Measurements from ENCODE around the gene RASSF3. TPM values are rescaled to one million over a fixed set of nuclear protein-coding genes. Genes with fewer than 3 reads are reported as not detected.

Gene RASSF3
- polyA plus RNA-seq, 1 donor (not counting 4 experiments of a cell fraction or from before 2014, with no cell fraction given), result 9.6 TPM

DNA sequence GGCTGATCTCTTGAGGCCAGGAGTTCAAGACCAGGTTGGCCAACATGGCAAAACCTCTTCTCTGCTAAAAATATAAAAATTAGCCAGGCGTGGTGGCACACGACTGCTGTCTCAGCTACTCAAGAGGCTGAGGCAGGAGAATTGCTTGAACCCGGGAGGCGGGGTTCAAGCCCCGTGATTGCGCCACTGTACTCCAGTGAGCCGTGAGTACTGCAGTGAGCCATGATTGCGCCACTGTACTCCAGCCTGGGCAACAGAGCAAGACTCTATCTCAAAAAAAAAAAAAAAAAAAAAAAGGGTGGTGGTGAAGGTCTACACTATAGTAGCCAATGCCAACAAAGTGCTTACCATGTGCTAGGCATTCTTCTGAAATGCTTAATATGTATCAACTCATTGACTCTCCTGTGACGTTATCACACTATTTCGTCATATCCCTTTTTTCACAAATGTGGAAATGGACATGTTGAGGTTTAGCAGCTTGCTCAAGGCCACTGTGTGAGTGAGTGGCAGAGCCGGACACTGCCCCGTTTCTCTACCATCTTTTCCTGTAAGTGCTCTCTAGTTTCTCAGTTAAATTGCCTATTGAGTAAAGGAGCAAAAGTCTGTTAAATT is 89.3 kb downstream of the RASSF3 start:
- Histone ChIP-seq H4K20me1 (ENCODE audit: control insufficient read depth, extremely low read depth, insufficient read depth, low read length) (no peaks in the 10 kb centered on the region), H3K4me2 (ENCODE audit: control insufficient read depth, extremely low read depth, insufficient read depth, low read depth, low read length) (no peak overlapping the region), H3K36me3 (ENCODE audit: control insufficient read depth in 2 of 2, extremely low read depth in 1 of 2, insufficient read depth in 2 of 2, low read length in 2 of 2) (peaks cover 2 to 4% of the 10 kb centered on the region in 2 experiments), H3K9me3 (ENCODE audit: control insufficient read depth, low read depth, low read length) (no peaks in the 10 kb centered on the region), H3K27me3 (ENCODE audit: control insufficient read depth, extremely low read depth, insufficient read depth, low read length) (no peaks in the 10 kb centered on the region), H3K79me2 (ENCODE audit: control insufficient read depth, insufficient read depth, low read length) (no peaks in the 10 kb centered on the region), H3K4me1 (ENCODE audit: control insufficient read depth, extremely low read depth, insufficient read depth, low read length) (no peaks in the 10 kb centered on the region), H3K9ac (ENCODE audit: control insufficient read depth, extremely low read depth, insufficient read depth, low read length) (no peak overlapping the region), H3K9me1 (ENCODE audit: control insufficient read depth, extremely low read depth, insufficient read depth, low read length) (no peaks in the 10 kb centered on the region), H3K27ac (ENCODE audit: control insufficient read depth, insufficient read depth, low read length) (no peak overlapping the region), H2AFZ (ENCODE audit: control insufficient read depth, low read length) (no peak overlapping the region), H3K4me3 (ENCODE audit: control insufficient read depth in 2 of 3, extremely low read depth in 1 of 3, insufficient read depth in 2 of 3, low read depth in 1 of 3, low read length in 3 of 3) (no peak overlapping the region)
- dilution Hi-C loops (cut with MboI; ENCODE audit: extremely low pct_ligation_motif_present, low sequenced_read_pairs), result loop anchor here (25.0 kb wide), 1 partner anchor 162 kb away; no protein-coding TSS in a partner anchor
- TF ChIP-seq EZH2 (IDR thresholded peaks at IDR 0.05; ENCODE audit: low read length), result no peak
- TF ChIP-seq, protein P1, sequence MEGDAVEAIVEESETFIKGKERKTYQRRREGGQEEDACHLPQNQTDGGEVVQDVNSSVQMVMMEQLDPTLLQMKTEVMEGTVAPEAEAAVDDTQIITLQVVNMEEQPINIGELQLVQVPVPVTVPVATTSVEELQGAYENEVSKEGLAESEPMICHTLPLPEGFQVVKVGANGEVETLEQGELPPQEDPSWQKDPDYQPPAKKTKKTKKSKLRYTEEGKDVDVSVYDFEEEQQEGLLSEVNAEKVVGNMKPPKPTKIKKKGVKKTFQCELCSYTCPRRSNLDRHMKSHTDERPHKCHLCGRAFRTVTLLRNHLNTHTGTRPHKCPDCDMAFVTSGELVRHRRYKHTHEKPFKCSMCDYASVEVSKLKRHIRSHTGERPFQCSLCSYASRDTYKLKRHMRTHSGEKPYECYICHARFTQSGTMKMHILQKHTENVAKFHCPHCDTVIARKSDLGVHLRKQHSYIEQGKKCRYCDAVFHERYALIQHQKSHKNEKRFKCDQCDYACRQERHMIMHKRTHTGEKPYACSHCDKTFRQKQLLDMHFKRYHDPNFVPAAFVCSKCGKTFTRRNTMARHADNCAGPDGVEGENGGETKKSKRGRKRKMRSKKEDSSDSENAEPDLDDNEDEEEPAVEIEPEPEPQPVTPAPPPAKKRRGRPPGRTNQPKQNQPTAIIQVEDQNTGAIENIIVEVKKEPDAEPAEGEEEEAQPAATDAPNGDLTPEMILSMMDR (optimal IDR thresholded peaks at IDR 0.05 in 1 of 3, IDR thresholded peaks at IDR 0.05 in 1 of 3, conservative IDR thresholded peaks at IDR 0.05 in 1 of 3; ENCODE audit: extremely low read depth in 1 of 3, insufficient read depth in 2 of 3, low read length in 3 of 3), result no peak
- FAIRE-seq (no peak), DNase-seq (ENCODE audit: low read depth, low spot score) (no peak)

DNA sequence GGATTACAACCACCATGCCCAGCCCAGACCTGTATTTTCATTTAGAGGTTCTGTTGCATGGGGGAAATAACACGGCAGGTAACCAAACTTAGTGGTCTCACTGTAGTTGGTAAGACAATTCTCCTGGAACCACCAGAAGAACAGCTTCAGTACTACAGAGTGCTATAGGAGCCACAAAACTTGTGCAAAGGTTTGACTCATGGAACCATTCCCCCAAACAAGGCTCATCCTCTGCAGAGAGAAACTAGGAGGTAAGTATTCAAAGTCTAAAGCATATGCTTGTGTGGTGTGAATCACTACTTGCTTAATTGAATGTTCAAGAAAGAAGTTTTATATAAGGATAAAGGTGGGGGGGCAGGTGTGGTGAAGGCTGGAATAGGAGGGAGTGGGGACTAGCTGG is 90.2 kb downstream of the RASSF3 start:
- Histone ChIP-seq H3K9me3 (ENCODE audit: control insufficient read depth, low read depth, low read length) (no peaks in the 10 kb centered on the region), H3K4me1 (ENCODE audit: control insufficient read depth, extremely low read depth, insufficient read depth, low read length) (no peaks in the 10 kb centered on the region), H3K4me3 (ENCODE audit: control insufficient read depth in 2 of 3, extremely low read depth in 1 of 3, insufficient read depth in 2 of 3, low read depth in 1 of 3, low read length in 3 of 3) (no peak overlapping the region), H3K9ac (ENCODE audit: control insufficient read depth, extremely low read depth, insufficient read depth, low read length) (no peak overlapping the region), H3K27ac (ENCODE audit: control insufficient read depth, insufficient read depth, low read length) (no peak overlapping the region), H3K9me1 (ENCODE audit: control insufficient read depth, extremely low read depth, insufficient read depth, low read length) (no peaks in the 10 kb centered on the region), H2AFZ (ENCODE audit: control insufficient read depth, low read length) (no peak overlapping the region), H3K79me2 (ENCODE audit: control insufficient read depth, insufficient read depth, low read length) (no peaks in the 10 kb centered on the region), H3K4me2 (ENCODE audit: control insufficient read depth, extremely low read depth, insufficient read depth, low read depth, low read length) (no peak overlapping the region), H3K36me3 (ENCODE audit: control insufficient read depth in 2 of 2, extremely low read depth in 1 of 2, insufficient read depth in 2 of 2, low read length in 2 of 2) (no peaks in the 10 kb centered on the region), H4K20me1 (ENCODE audit: control insufficient read depth, extremely low read depth, insufficient read depth, low read length) (no peaks in the 10 kb centered on the region), H3K27me3 (ENCODE audit: control insufficient read depth, extremely low read depth, insufficient read depth, low read length) (no peaks in the 10 kb centered on the region)
- no peak for TF ChIP-seq EZH2 (IDR thresholded peaks at IDR 0.05; ENCODE audit: low read length)
- TF ChIP-seq, protein P1 (optimal IDR thresholded peaks at IDR 0.05 in 1 of 3, IDR thresholded peaks at IDR 0.05 in 1 of 3, conservative IDR thresholded peaks at IDR 0.05 in 1 of 3; ENCODE audit: extremely low read depth in 1 of 3, insufficient read depth in 2 of 3, low read length in 3 of 3), result no peak
- dilution Hi-C loops (cut with MboI; ENCODE audit: extremely low pct_ligation_motif_present, low sequenced_read_pairs), result no loop called here
- DNase-seq (ENCODE audit: low read depth, low spot score), result no peak
- no peak for FAIRE-seq

Data from keratinocyte (primary cell).